Peyer's patch (tissue), 4 donors: ENCODE data around the gene PSEN1. TPM values are rescaled to one million over a fixed set of nuclear protein-coding genes. Genes with fewer than 3 reads are reported as not detected.
A peak's percentile ranks its signal among the peaks of the same experiment; 100 is the strongest.

Experiments used
- DNase-seq, 3 donors: peaks; one replicate each; pipeline ENCODE4 v3.0.0-alpha.2; 2017 to 2019
- H3K27ac ChIP-seq, 4 donors: fragments of 200-600 bp; sonication (generic); one replicate each; pipeline ENCODE4 v1.5.1; 2016 to 2019
- H3K27me3 ChIP-seq, 2 donors: fragments of 200-600 bp; sonication (generic); one replicate each; pipeline ENCODE4 v1.5.1; 2019
- H3K36me3 ChIP-seq, 3 donors: fragments of 200-600 bp; sonication (generic); one replicate each; pipeline ENCODE4 v1.5.1; 2016 to 2019
- H3K4me1 ChIP-seq, 4 donors: fragments of 200-600 bp; sonication (generic); one replicate each; pipeline ENCODE4 v1.5.1; 2016 to 2019
- H3K4me3 ChIP-seq, 4 donors: fragments of 200-600 bp; sonication (generic); 1 replicate in 3 of 4; 2 replicates in 1 of 4; pipeline ENCODE4 v1.5.1; 2016 to 2019; ENCODE audit warnings: mild to moderate bottlenecking in 1 of 4
- H3K9me3 ChIP-seq, 4 donors: fragments of 200-600 bp; sonication (generic); one replicate each; pipeline ENCODE4 v1.5.1; 2016 to 2019; ENCODE audit warnings: mild to moderate bottlenecking in 1 of 4
- CTCF ChIP-seq, 6 experiments: fragments of 450-650 bp in 4 of 6; fragments of 200-600 bp in 2 of 6; sonication (generic) in 1 of 6; IDR thresholded peaks; one replicate each; pipeline ENCODE4 v1.5.1; 2017 to 2019; ENCODE audit warnings: antibody characterized with exemption in 6 of 6, mild to moderate bottlenecking in 3 of 6, moderate library complexity in 1 of 6
- POLR2A ChIP-seq, 2 donors: fragments of 450-650 bp; IDR thresholded peaks; one replicate each; pipeline ENCODE4 v1.5.1; 2017; ENCODE audit warnings: antibody characterized with exemption in 2 of 2, mild to moderate bottlenecking in 2 of 2, moderate library complexity in 2 of 2
- total RNA-seq, 4 donors: library from RNA; depleted of rRNA; stranded (reverse); fragments of >200 nt; gene quantifications; one replicate each; pipeline ENCODE4 v1.1.0, GENCODE V29; 2016

PSEN1 gene
- total RNA-seq, 4 donors from 2014 or later, result 32.2 to 118 (median 100) TPM

- H3K36me3 ChIP-seq, result peaks cover 0 to 94% (median 0%) of the 10 kb centered on the region in 3 donors
- TF ChIP-seq POLR2A (IDR thresholded peaks at IDR 0.05), result no peak
- no peak for TF ChIP-seq CTCF (IDR thresholded peaks at IDR 0.05)
- H3K4me1 ChIP-seq, result no peaks in the 10 kb centered on the region
- H3K4me3 ChIP-seq, result no peak overlapping the region
- no peak for DNase-seq
- no peaks in the 10 kb centered on the region for H3K9me3 ChIP-seq
- no peaks in the 10 kb centered on the region for H3K27me3 ChIP-seq
- H3K27ac ChIP-seq, result no peak overlapping the region
Measured at GRCh38 chr14:73105050-73105449, 31.3 kb upstream of the PSEN1 start.

GRCh38 chr14:73105727-73106126 is 30.6 kb upstream of the PSEN1 start:
- peaks cover 0 to 94% (median 0%) of the 10 kb centered on the region in 3 donors for H3K36me3 ChIP-seq

GRCh38 chr14:73116079-73116665 is 20.1 kb upstream of the PSEN1 start:
- peak in 1 of 3 donors; percentile 57 for DNase-seq
- Histone ChIP-seq H3K4me1 (no peaks in the 10 kb centered on the region), H3K4me3 (no peak overlapping the region), H3K36me3 (peaks cover 0 to 80% (median 0%) of the 10 kb centered on the region in 3 donors), H3K9me3 (no peaks in the 10 kb centered on the region), H3K27ac (no peak overlapping the region), H3K27me3 (no peaks in the 10 kb centered on the region)
- no peak for TF ChIP-seq POLR2A (IDR thresholded peaks at IDR 0.05)
- no peak for TF ChIP-seq CTCF (IDR thresholded peaks at IDR 0.05)

More at GRCh38 chr14:73105727-73106126, 30.6 kb upstream of the PSEN1 start:
- no peak for DNase-seq
- Histone ChIP-seq H3K9me3 (no peaks in the 10 kb centered on the region), H3K4me1 (no peaks in the 10 kb centered on the region), H3K27ac (no peak overlapping the region), H3K4me3 (no peak overlapping the region), H3K27me3 (no peaks in the 10 kb centered on the region)
- no peak for TF ChIP-seq CTCF (IDR thresholded peaks at IDR 0.05)
- TF ChIP-seq POLR2A (IDR thresholded peaks at IDR 0.05), result no peak

- H3K9me3 ChIP-seq, result no peaks in the 10 kb centered on the region
- no peaks in the 10 kb centered on the region for H3K27me3 ChIP-seq
- peaks cover 0 to 55% (median 0%) of the 10 kb centered on the region in 3 donors for H3K36me3 ChIP-seq
- no peak for TF ChIP-seq CTCF (IDR thresholded peaks at IDR 0.05)
- no peak for TF ChIP-seq POLR2A (IDR thresholded peaks at IDR 0.05)
- no peaks in the 10 kb centered on the region for H3K4me1 ChIP-seq
- DNase-seq, result no peak
- H3K4me3 ChIP-seq, result no peak overlapping the region
- no peak overlapping the region for H3K27ac ChIP-seq
Measured at GRCh38 chr14:73124180-73124894, 12.0 kb upstream of the PSEN1 start.

GRCh38 chr14:73125169-73125588 is 11.1 kb upstream of the PSEN1 start:
- no peak for DNase-seq
- Histone ChIP-seq H3K4me1 (no peaks in the 10 kb centered on the region), H3K9me3 (no peaks in the 10 kb centered on the region), H3K36me3 (peaks cover 0 to 46% (median 0%) of the 10 kb centered on the region in 3 donors), H3K27me3 (no peaks in the 10 kb centered on the region), H3K4me3 (no peak overlapping the region), H3K27ac (no peak overlapping the region)
- no peak for TF ChIP-seq POLR2A (IDR thresholded peaks at IDR 0.05)

- no peak for DNase-seq
- Histone ChIP-seq H3K4me3 (no peak overlapping the region), H3K27me3 (no peaks in the 10 kb centered on the region), H3K36me3 (peaks cover 0 to 41% (median 0%) of the 10 kb centered on the region in 3 donors), H3K9me3 (no peaks in the 10 kb centered on the region), H3K27ac (no peak overlapping the region), H3K4me1 (no peaks in the 10 kb centered on the region)
- TF ChIP-seq POLR2A (IDR thresholded peaks at IDR 0.05) (no peak), CTCF (IDR thresholded peaks at IDR 0.05) (no peak)
Measured at GRCh38 chr14:73125746-73126145, 10.6 kb upstream of the PSEN1 start.
